PC-9 (cell line): ENCODE results near the gene UBE2E2.

Experiments used
- CTCF ChIP-seq: fragments of 200-600 bp; sonication (generic); conservative IDR thresholded peaks from 2 replicates; pipeline ENCODE4 v1.6.1; 2017; ENCODE audit warnings: mixed run types, antibody characterized with exemption, mild to moderate bottlenecking, moderate library complexity
- EZH2 ChIP-seq: fragments of 200-600 bp; sonication (generic); IDR thresholded peaks from 2 replicates; pipeline ENCODE4 v1.8.0; 2017; ENCODE audit warnings: antibody characterized with exemption, low read depth

- TF ChIP-seq CTCF = no peak
- no peak for TF ChIP-seq EZH2
Observed at GRCh38 chr3:23490459-23490858, 287.3 kb downstream of the UBE2E2 start.
